Keratinocyte (primary cell): ENCODE measurements around the gene GPRC5B.

Experiments
- EZH2 ChIP-seq: IDR thresholded peaks from one replicate; pipeline ENCODE4 v1.6.1; 2012; ENCODE audit warnings: inconsistent platforms, mild to moderate bottlenecking, low read length, moderate library complexity
- TF ChIP-seq, protein P1 (sequence below), 3 experiments: IDR thresholded peaks in 1 of 3; conservative IDR thresholded peaks in 1 of 3; optimal IDR thresholded peaks in 1 of 3; 2 replicates in 2 of 3; 3 replicates in 1 of 3; pipeline versions ENCODE3 to v1.5.1; 2011; ENCODE audit warnings: low read length in 3 of 3, mild to moderate bottlenecking in 3 of 3, moderate library complexity in 2 of 3, control low read depth in 1 of 3, inconsistent platforms in 1 of 3; ENCODE audit not compliant: insufficient read depth in 2 of 3; ENCODE audit errors: extremely low read depth in 1 of 3

DNA sequence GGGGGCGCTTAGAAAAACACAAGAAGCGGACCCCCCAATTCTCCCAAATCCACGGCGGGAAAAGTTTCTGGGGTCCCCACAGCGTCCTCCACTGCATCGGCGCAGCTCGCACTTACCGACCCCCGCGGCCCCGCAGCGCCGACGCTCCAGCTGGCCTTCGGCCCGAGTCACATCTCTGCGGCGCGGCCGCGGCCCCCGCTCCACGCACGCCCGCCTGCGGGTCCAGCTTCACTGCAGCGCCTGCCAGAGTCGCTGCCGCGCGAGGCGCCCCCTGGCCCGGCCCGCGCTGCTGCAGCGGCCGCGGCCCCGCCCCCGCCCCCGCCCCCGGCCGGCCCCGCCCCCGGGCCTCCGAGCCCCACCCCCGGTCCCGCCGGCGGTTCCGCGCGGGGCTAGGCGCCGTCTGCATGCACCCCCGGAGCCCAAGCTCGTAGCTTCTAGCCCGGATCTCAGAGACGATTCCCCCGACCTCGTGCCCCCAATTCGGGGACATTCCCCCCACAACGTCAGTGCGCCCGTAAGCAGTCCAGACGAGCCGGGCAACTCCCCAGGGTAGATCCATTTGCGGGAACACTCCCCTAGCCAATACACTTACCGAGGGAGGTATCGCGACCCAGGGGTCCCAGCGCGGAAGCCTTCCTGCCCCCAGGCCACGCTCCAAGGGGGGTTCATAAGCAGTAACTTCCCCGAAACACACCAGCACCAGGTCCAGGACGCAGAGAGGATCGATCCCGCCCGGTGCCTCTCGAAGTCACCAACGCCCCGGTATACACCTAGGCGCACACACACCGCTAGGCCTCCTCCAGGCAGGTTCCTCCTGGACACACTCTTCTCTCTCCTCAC, at the start of gene GPRC5B:
- TF ChIP-seq, protein P1, sequence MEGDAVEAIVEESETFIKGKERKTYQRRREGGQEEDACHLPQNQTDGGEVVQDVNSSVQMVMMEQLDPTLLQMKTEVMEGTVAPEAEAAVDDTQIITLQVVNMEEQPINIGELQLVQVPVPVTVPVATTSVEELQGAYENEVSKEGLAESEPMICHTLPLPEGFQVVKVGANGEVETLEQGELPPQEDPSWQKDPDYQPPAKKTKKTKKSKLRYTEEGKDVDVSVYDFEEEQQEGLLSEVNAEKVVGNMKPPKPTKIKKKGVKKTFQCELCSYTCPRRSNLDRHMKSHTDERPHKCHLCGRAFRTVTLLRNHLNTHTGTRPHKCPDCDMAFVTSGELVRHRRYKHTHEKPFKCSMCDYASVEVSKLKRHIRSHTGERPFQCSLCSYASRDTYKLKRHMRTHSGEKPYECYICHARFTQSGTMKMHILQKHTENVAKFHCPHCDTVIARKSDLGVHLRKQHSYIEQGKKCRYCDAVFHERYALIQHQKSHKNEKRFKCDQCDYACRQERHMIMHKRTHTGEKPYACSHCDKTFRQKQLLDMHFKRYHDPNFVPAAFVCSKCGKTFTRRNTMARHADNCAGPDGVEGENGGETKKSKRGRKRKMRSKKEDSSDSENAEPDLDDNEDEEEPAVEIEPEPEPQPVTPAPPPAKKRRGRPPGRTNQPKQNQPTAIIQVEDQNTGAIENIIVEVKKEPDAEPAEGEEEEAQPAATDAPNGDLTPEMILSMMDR (optimal IDR thresholded peaks at IDR 0.05 in 1 of 3, IDR thresholded peaks at IDR 0.05 in 1 of 3, conservative IDR thresholded peaks at IDR 0.05 in 1 of 3; ENCODE audit: extremely low read depth in 1 of 3, insufficient read depth in 2 of 3, low read length in 3 of 3), result peak in 1 of 3 experiments; percentile 35
- no peak for TF ChIP-seq EZH2
